ENCODE data around the gene DUOXA1.

DUOXA1 gene

GRCh38 chr15:45129651-45130129 lies at the start of gene DUOXA1, which contains the start of gene DUOX1:
Gene DUOXA1 (minus strand): TSS chr15:45129879. CDS start chr15:45123014, 6,865 bp downstream.
Gene DUOX1 (plus strand): TSS chr15:45129994. CDS start chr15:45131967, 1,973 bp downstream.
- peak in 31 of 42 donors; percentile 19 to 73 (median 50) for DNase-seq
- intact Hi-C loops (cut with DNase I): no loop called here

- intact Hi-C loops (cut with DNase I): no loop called here
- no peak for DNase-seq
These were observed 47.6 kb upstream of the DUOXA1 start for GRCh38 chr15:45177285-45177684.

- intact Hi-C loops (cut with DNase I): no loop called here
- DNase-seq: no peak
These were observed 44.9 kb upstream of the DUOXA1 start for GRCh38 chr15:45174577-45174976.

GRCh38 chr15:45174069-45174468 lies 44.4 kb upstream of the DUOXA1 start:
- intact Hi-C loops (cut with DNase I): no loop called here
- no peak for DNase-seq

- intact Hi-C loops (cut with DNase I): no loop called here
- no peak for DNase-seq
These were observed 42.2 kb upstream of the DUOXA1 start for GRCh38 chr15:45171912-45172311.

- intact Hi-C loops (cut with DNase I): loop anchor here (2.0 kb wide), 1 partner anchor 35 kb away; no protein-coding TSS in a partner anchor
- DNase-seq: no peak
These were observed 40.2 kb upstream of the DUOXA1 start for GRCh38 chr15:45169608-45170480.

- intact Hi-C loops (cut with DNase I): loop anchor here (2.0 kb wide), 1 partner anchor 36 kb away; no protein-coding TSS in a partner anchor
- no peak for DNase-seq
These were observed 39.3 kb upstream of the DUOXA1 start for GRCh38 chr15:45168751-45169551.

GRCh38 chr15:45168286-45168685 lies 38.6 kb upstream of the DUOXA1 start:
- intact Hi-C loops (cut with DNase I): loop anchor here (2.0 kb wide), 1 partner anchor 37 kb away; no protein-coding TSS in a partner anchor
- no peak for DNase-seq

GRCh38 chr15:45167631-45168205 lies 38.0 kb upstream of the DUOXA1 start:
- DNase-seq: no peak
- intact Hi-C loops (cut with DNase I): loop anchor here (2.0 kb wide), 1 partner anchor 37 kb away; no protein-coding TSS in a partner anchor

- intact Hi-C loops (cut with DNase I): no loop called here
- DNase-seq: peak; percentile 63 to 93 (median 84)
These were observed 37.4 kb upstream of the DUOXA1 start for GRCh38 chr15:45166834-45167630.

- intact Hi-C loops (cut with DNase I): no loop called here
- no peak for DNase-seq
These were observed 35.9 kb upstream of the DUOXA1 start for GRCh38 chr15:45165536-45165935.

- no peak for DNase-seq
- intact Hi-C loops (cut with DNase I): no loop called here
These were observed 35.2 kb upstream of the DUOXA1 start for GRCh38 chr15:45164914-45165313.

- no peak for DNase-seq
- intact Hi-C loops (cut with DNase I): no loop called here
These were observed 33.8 kb upstream of the DUOXA1 start for GRCh38 chr15:45163508-45163856.

- peak in 41 of 42 donors; percentile 65 to 94 (median 83) for DNase-seq
- intact Hi-C loops (cut with DNase I): no loop called here
These were observed 33.3 kb upstream of the DUOXA1 start for GRCh38 chr15:45162771-45163507.

- DNase-seq: no peak
- intact Hi-C loops (cut with DNase I): no loop called here
These were observed 32.0 kb upstream of the DUOXA1 start for GRCh38 chr15:45161666-45162065.

- intact Hi-C loops (cut with DNase I): no loop called here
These were observed 28.3 kb upstream of the DUOXA1 start for GRCh38 chr15:45157974-45158373.

GRCh38 chr15:45156744-45157455 lies 27.2 kb upstream of the DUOXA1 start:
- intact Hi-C loops (cut with DNase I): no loop called here
- peak in 15 of 42 donors; percentile 32 to 75 (median 55) for DNase-seq

More at GRCh38 chr15:45157974-45158373, 28.3 kb upstream of the DUOXA1 start:
- DNase-seq: peak; percentile 22 to 91 (median 80)

Measured in head of caudate nucleus (tissue), 42 donors.